GM12878 (cell line): ENCODE results near the gene CD96. TPM values are rescaled to one million over a fixed set of nuclear protein-coding genes. Genes with fewer than 3 reads are reported as not detected.

ENCODE experiments used
- ATAC-seq: fragments of 200-7000 bp; cut with Tn5 transposase; 3 replicates; pipeline ENCODE4 v1.9.1; 2020; ENCODE audit warnings: mild to moderate bottlenecking, moderate library complexity
- BruUV-seq: library from RNA; stranded (reverse); fragments of 400-500 nt; replicated peaks from 2 replicates; lab custom pipeline; 2021; lab: Mats Ljungman, UMichigan
- CTCF ChIA-PET: fragments of 300-600 bp; sonication (Branson Sonifier 250); formaldehyde crosslinking; extraction: SDS; loops from one replicate; lab custom pipeline; 2021; ENCODE audit warnings: inconsistent platforms; lab: Yijun Ruan, JAX
- POLR2A ChIA-PET: fragments of 350-600 bp; formaldehyde crosslinking; extraction: SDS; loops from one replicate; lab custom pipeline; 2021; ENCODE audit warnings: inconsistent platforms; lab: Charles Lee
- RAD21 ChIA-PET: fragments of 300-600 bp; sonication (Branson Sonifier 250); formaldehyde crosslinking; loops from one replicate; lab custom pipeline; 2023; ENCODE audit warnings: antibody characterized with exemption; ENCODE audit not compliant: unreplicated experiment; lab: Charles Lee
- SMC1A ChIA-PET: fragments of 300-600 bp; sonication (Branson Sonifier 250); formaldehyde crosslinking; loops from one replicate; lab custom pipeline; 2023; ENCODE audit not compliant: unreplicated experiment, uncharacterized antibody; lab: Charles Lee
- DNase-seq: peaks from one replicate; pipeline ENCODE4 v3.0.0-alpha.2; 2011; ENCODE audit warnings: low read depth, low spot score
- FAIRE-seq: peaks from 3 replicates; lab custom pipeline; 2011; peaks lifted over from hg19 to GRCh38; lab: Jason Lieb, UNC
- H2AFZ ChIP-seq: 2 replicates; pipeline ENCODE4 v1.6.0; 2011; ENCODE audit warnings: low read depth, low read length, control low read depth; ENCODE audit not compliant: control insufficient read depth
- H3K27ac ChIP-seq: 2 replicates; pipeline ENCODE4 v1.5.1; 2011; ENCODE audit warnings: control low read depth; ENCODE audit not compliant: control insufficient read depth, insufficient read depth
- H3K27me3 ChIP-seq, 2 experiments: replicated peaks in 1 of 2; 2 replicates each; pipeline versions ENCODE4 v1.6.0 to v1.6.1; 2011; ENCODE audit warnings: low read length in 1 of 2; ENCODE audit not compliant: control insufficient read depth in 2 of 2, insufficient read depth in 2 of 2
- H3K36me3 ChIP-seq, 2 experiments: 2 replicates each; pipeline ENCODE4 v1.5.1; 2011; ENCODE audit warnings: low read length in 1 of 2; ENCODE audit not compliant: control insufficient read depth in 2 of 2, insufficient read depth in 2 of 2
- H3K4me1 ChIP-seq: 2 replicates; pipeline ENCODE4 v1.6.1; 2011; ENCODE audit warnings: mild to moderate bottlenecking, low read length, moderate library complexity, mixed read lengths; ENCODE audit not compliant: control insufficient read depth, insufficient read depth
- H3K4me2 ChIP-seq: 2 replicates; pipeline ENCODE4 v1.6.0; 2011; ENCODE audit warnings: control low read depth; ENCODE audit not compliant: control insufficient read depth, insufficient read depth
- H3K4me3 ChIP-seq: fragments of 200-600 bp; sonication (generic); 2 replicates; pipeline ENCODE4 v1.5.1; 2016
- H3K79me2 ChIP-seq: 2 replicates; pipeline ENCODE4 v1.6.0; 2011; ENCODE audit warnings: low read length; ENCODE audit not compliant: control insufficient read depth, insufficient read depth
- H3K9ac ChIP-seq: 2 replicates; pipeline ENCODE4 v1.8.0; 2011; ENCODE audit warnings: low read length, control low read depth, mixed read lengths; ENCODE audit not compliant: control insufficient read depth, insufficient read depth
- H3K9me3 ChIP-seq: replicated peaks from 3 replicates; pipeline ENCODE4 v1.5.1; 2011; ENCODE audit warnings: mild to moderate bottlenecking, low read length; ENCODE audit not compliant: control insufficient read depth, insufficient read depth
- H4K20me1 ChIP-seq: 2 replicates; pipeline ENCODE4 v1.6.0; 2011; ENCODE audit not compliant: control insufficient read depth, insufficient read depth
- ASH2L ChIP-seq: fragments of 300-600, 200-600 bp; sonication (generic); IDR thresholded peaks from 2 replicates; pipeline ENCODE4 v1.6.1; 2017; ENCODE audit warnings: low read depth, mild to moderate bottlenecking, borderline replicate concordance
- CHD1 ChIP-seq: IDR thresholded peaks from 2 replicates; pipeline ENCODE4 v1.6.1; 2012; ENCODE audit warnings: low read depth, low read length, improper control_type of control experiment
- HDGF ChIP-seq: fragments of 450-650 bp; IDR thresholded peaks from 2 replicates; pipeline ENCODE4 v1.6.1; 2016; ENCODE audit warnings: antibody characterized with exemption
- HSF1 ChIP-seq: fragments of 150-350 bp; IDR thresholded peaks from 2 replicates; pipeline ENCODE4 v1.6.1; 2014; ENCODE audit warnings: mild to moderate bottlenecking, low read depth, low read length
- NBN ChIP-seq: fragments of 450-650 bp; IDR thresholded peaks from 2 replicates; pipeline ENCODE4 v1.6.1; 2016
- RAD51 ChIP-seq: fragments of 450-650 bp; IDR thresholded peaks from 2 replicates; pipeline ENCODE4 v1.6.1; 2016; ENCODE audit warnings: moderate library complexity, mild to moderate bottlenecking, inconsistent platforms
- REST ChIP-seq: IDR thresholded peaks from 2 replicates; pipeline ENCODE4 v1.6.1; 2012; ENCODE audit warnings: mild to moderate bottlenecking, low read depth, low read length
- RUNX3 ChIP-seq: IDR thresholded peaks from 2 replicates; pipeline ENCODE4 v1.6.1; 2012; ENCODE audit warnings: low read length, inconsistent platforms
- SIX5 ChIP-seq: IDR thresholded peaks from 2 replicates; pipeline ENCODE4 v1.6.1; 2011; ENCODE audit warnings: mild to moderate bottlenecking, low read depth, low read length, moderate library complexity; ENCODE audit not compliant: severe bottlenecking
- SMC3 ChIP-seq: IDR thresholded peaks from 2 replicates; pipeline ENCODE4 v1.6.1; 2011; ENCODE audit warnings: low read length, improper control_type of control experiment, borderline replicate concordance
- SREBF1 ChIP-seq: IDR thresholded peaks from 2 replicates; pipeline ENCODE4 v1.6.1; 2012; ENCODE audit warnings: mild to moderate bottlenecking, low read length
- SUPT20H ChIP-seq: IDR thresholded peaks from 2 replicates; pipeline ENCODE4 v1.6.1; 2011; ENCODE audit warnings: low read depth, mild to moderate bottlenecking, low read length, moderate library complexity, borderline replicate concordance; ENCODE audit not compliant: control insufficient read depth
- TAF1 ChIP-seq: IDR thresholded peaks from 2 replicates; pipeline ENCODE4 v1.6.1; 2011; ENCODE audit warnings: mild to moderate bottlenecking, low read depth, low read length, borderline replicate concordance
- USF2 ChIP-seq: IDR thresholded peaks from 2 replicates; pipeline ENCODE4 v1.6.1; 2011; ENCODE audit warnings: low read depth, low read length, improper control_type of control experiment, borderline replicate concordance
- WRNIP1 ChIP-seq: IDR thresholded peaks from 2 replicates; pipeline ENCODE4 v1.6.1; 2011; ENCODE audit warnings: low read depth, low read length, improper control_type of control experiment, borderline replicate concordance
- ZNF274 ChIP-seq: IDR thresholded peaks from one replicate; pipeline ENCODE4 v1.8.0; 2011; ENCODE audit not compliant: insufficient read length, insufficient read depth
- WGBS: methylation state at CpG from one replicate; pipeline ENCODE4 v1.1.6; 2016; ENCODE audit warnings: low lambda C conversion rate; ENCODE audit not compliant: insufficient replicate concordance, insufficient coverage; ENCODE audit errors: missing lambda C conversion rate; 5-methylcytosine and 5-hydroxymethylcytosine counted together
- in situ Hi-C: fragments of 300-500 bp; cut with MboI; formaldehyde crosslinking; loops from 9 replicates; pipeline ENCODE4 v1.14.3; 2018; ENCODE audit warnings: mixed read lengths
- intact Hi-C: fragments of 100-400 bp; cut with micrococcal nuclease; formaldehyde crosslinking; loops from one replicate; pipeline ENCODE4 v1.14.2; 2022; ENCODE audit not compliant: unreplicated experiment
- polyA plus RNA-seq, 11 experiments: library from polyadenylated mRNA; depleted of rRNA in 4 of 11; unstranded in 6 of 11; stranded (reverse) in 5 of 11; fragments of >200 nt; fragmentation: Nextera tagmentation in 4 of 11; fragmentation: Illumina TruSeq in 1 of 11; extraction: Ambion mirVana in 4 of 11; extraction: Trizol in 1 of 11; gene quantifications; 1 replicate in 1 of 11; 2 replicates in 10 of 11; pipeline versions ENCODE4 v1.2.1 to v1.2.3, GENCODE V29; 2011 to 2016; ENCODE audit warnings: inconsistent platforms in 2 of 11, missing spikeins in 2 of 11, low read depth in 1 of 11
- total RNA-seq, 4 experiments: library from RNA; depleted of rRNA in 3 of 4; stranded (reverse); fragments of >200 nt in 3 of 4; fragmentation: Illumina TruSeq in 1 of 4; extraction: Trizol in 1 of 4; gene quantifications; 2 replicates each; pipeline versions ENCODE4 v1.2.1 to v1.2.3, GENCODE V29; 2013 to 2021

CD96 gene
- total and polyA plus RNA-seq, 10 of the 15 experiments (the other 5 are each of a cell fraction or from before 2014, with no cell fraction given): 0.13 to 10.1 (median 0.47) TPM

GRCh38 chr3:111519178-111519855 lies 22.7 kb upstream of the CD96 start:
- H3K27ac ChIP-seq: no peak overlapping the region
- SMC1A ChIA-PET: no interaction called here
- H3K79me2 ChIP-seq: no peaks in the 10 kb centered on the region
- H3K4me3 ChIP-seq: no peak overlapping the region
- no peaks in the 10 kb centered on the region for H4K20me1 ChIP-seq
- ATAC-seq (no peak), FAIRE-seq (no peak), DNase-seq (no peak)
- no peaks in the 10 kb centered on the region for H3K27me3 ChIP-seq
- no peak overlapping the region for H2AFZ ChIP-seq
- CTCF ChIA-PET: no interaction called here
- no peaks in the 10 kb centered on the region for H3K4me1 ChIP-seq
- no peaks in the 10 kb centered on the region for H3K36me3 ChIP-seq
- H3K9me3 ChIP-seq: no peaks in the 10 kb centered on the region
- WGBS: 16% methylated on average over 6 of the region's 6 CpGs
- H3K4me2 ChIP-seq: no peak overlapping the region
- BruUV-seq: no TSS peak
- H3K9ac ChIP-seq: no peak overlapping the region
- in situ Hi-C loops (no loop called here), intact Hi-C loops (no loop called here)
- POLR2A ChIA-PET: no interaction called here
- RAD21 ChIA-PET: no interaction called here
- no peak for TF ChIP-seq ASH2L
- TF ChIP-seq RUNX3: no peak
- TF ChIP-seq REST: no peak
- no peak for TF ChIP-seq SUPT20H
- no peak for TF ChIP-seq HSF1
- no peak for TF ChIP-seq WRNIP1
- TF ChIP-seq HDGF: no peak
- TF ChIP-seq RAD51: no peak
- TF ChIP-seq SIX5: no peak
- TF ChIP-seq USF2: no peak
- no peak for TF ChIP-seq TAF1
- no peak for TF ChIP-seq SMC3
- no peak for TF ChIP-seq CHD1
- no peak for TF ChIP-seq SREBF1
- no peak for TF ChIP-seq ZNF274
- TF ChIP-seq NBN: no peak
